ENCODE results near the gene MTA2.
"Not testable (repeated sequence)": the region's sequence is repeated elsewhere in the genome, so short reads cannot be mapped to it uniquely, and the experiment has no call there.

The MTA2 gene

DNA sequence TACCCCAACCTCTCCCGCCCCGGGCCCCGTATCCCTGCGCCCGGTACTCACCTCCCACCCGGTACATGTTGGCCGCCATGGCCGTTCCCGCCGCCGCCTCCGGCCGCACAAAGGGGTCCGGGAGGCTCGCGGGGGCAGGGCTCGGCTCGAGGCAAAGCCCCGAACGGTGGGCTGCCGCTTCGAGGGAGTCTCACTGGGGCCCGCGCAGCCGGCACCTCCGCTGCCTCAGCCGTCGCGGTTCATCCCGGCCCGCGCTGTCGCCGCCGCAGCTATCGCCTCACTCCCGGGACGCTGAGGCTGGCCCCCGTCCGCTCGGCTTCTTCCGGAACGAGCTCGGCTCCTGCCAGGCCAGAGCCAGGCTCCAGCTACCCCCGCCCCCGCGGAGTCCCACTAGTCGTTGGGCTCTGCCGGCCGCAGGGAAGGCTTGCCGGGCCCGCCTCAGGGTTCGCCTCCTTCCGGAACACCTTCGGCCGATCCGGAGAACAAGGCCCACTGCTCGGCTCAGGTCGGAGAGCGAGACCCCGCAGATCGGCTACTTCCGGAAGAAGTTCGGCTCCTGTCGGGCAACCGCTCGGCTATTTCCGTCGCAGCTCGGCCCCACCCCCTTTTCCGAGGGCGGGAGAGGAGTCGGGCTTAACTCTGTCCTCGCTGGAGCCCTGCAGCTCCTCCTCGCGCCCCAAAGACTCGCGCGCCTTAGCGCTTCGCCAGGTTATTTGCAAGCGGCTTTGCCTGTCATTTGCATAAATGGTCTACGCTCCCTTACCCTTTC lies at the start of gene MTA2:
Gene MTA2, minus strand, starts transcription at position 494 of the 769 bp plus-strand sequence. Its CDS starts 415 bp downstream, at position 79.
- DNase-seq (ENCODE audit: low read depth), result peak; percentile 99

DNA sequence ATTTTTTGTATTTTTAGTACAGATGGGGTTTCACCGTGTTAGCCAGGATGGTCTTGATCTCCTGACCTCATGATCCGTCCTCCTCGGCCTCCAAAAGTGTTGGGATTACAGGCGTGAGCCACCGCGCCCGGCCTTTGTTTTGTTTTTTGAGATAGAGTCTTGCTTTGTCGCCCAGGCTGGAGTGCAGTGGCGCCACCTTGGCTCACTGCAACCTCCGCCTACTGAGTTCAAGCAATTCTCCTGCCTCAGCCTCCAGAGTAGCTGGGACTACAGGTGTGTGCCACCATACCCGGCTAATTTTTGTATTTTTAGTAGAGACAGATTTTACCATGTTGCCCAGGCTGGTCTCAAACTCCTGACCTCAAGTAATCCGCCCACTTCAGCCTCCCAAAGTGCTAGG lies 48.6 kb upstream of the MTA2 start:
- DNase-seq (ENCODE audit: low read depth), result not testable (repeated sequence)

DNA sequence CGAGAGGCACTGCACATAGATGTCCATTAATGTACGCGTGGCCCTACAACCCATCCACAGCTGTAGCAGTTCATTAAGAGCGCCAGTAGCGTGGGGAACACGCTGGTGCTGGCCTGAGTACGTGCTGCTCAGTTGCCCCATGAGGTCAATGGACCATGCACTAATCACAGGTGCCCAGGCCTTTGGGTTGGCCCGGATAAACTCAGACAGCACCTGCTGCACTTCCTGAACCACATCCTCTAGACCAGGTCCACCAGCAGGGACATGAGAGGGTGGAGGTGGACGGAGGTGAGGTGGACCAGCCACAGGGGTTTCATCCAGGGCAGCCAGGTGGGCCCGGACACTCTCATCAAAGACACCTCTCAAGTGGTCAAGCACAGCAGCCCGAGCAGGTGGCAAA lies 47.8 kb upstream of the MTA2 start:
- no peak for DNase-seq (ENCODE audit: low read depth)

DNA sequence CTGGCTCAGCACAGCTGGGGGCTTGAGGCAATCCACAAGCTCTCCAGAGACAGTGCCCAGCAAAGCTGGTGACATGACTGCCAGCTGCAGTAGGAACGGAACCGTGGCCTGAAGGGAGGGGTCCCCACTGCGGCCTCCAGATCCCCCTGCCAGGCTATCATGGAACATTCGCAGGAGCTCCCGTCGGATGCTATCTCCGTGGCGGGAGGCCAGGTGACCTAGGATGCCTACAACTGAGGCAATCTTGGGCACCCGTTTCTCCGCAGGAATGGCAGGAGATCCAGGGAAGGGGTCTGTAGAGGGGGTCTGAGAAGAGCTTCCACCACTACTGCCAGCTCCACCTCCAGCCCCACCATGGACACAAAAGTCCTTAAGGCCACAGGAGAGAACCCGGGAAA lies 47.3 kb upstream of the MTA2 start:
- no peak for DNase-seq (ENCODE audit: low read depth)

DNA sequence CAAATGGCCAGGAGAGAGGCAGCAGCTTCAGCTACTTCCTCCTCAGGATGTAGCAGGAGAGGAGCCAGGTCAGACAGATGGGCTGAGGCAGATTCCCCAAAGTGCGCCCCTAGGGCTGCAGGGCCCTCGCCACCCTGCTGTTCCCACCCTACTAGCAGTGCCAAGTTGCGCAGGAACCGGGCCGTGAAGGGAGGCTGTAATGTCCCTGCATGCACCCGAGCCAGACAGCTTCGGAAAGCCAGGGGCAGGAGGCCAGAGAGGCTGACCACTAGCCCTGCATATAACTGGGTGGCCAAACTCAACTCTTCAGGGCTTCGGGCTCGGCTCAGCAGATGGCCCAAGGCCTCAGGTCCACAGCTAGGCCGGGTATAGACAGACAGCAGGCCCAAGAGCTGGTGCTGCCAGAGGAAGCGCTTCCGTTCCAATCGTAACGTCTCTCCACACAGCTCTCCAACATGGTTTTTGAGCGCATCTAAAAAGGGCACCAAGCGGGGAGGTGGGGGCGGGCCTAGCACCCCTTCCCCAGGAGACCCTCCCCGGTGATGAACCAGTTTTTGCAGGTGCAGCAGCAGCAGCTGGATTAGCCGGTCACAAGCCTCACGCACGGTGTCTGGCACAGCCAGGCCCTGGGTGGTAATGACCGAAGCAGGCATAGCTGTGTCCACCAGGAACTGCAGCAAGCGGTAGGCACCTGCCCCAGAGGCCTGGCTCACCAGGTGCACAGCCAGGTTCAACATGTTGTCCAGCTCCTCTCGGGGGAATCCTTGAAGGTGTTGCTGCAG lies 46.7 kb upstream of the MTA2 start:
- DNase-seq (ENCODE audit: low read depth), result no peak

DNA sequence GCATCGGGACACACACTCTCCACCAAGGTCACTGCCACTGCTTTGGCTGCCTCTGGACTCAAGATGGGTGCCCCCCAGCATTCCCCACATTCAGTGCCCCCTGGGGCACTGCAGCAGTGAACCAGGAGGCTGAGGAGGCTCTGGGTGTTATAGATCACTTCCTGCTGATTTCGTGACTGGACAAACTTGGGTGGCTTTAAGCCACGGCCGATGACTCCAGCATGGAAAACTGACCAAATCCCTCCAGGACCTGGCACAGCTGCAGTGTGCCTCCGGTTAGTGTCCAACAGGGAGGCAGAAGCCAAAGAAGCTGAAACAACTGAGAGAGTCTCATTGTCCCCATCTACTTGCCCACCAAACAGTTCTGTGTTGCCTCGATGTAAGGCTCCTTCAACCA lies 45.9 kb upstream of the MTA2 start:
- no peak for DNase-seq (ENCODE audit: low read depth)

DNA sequence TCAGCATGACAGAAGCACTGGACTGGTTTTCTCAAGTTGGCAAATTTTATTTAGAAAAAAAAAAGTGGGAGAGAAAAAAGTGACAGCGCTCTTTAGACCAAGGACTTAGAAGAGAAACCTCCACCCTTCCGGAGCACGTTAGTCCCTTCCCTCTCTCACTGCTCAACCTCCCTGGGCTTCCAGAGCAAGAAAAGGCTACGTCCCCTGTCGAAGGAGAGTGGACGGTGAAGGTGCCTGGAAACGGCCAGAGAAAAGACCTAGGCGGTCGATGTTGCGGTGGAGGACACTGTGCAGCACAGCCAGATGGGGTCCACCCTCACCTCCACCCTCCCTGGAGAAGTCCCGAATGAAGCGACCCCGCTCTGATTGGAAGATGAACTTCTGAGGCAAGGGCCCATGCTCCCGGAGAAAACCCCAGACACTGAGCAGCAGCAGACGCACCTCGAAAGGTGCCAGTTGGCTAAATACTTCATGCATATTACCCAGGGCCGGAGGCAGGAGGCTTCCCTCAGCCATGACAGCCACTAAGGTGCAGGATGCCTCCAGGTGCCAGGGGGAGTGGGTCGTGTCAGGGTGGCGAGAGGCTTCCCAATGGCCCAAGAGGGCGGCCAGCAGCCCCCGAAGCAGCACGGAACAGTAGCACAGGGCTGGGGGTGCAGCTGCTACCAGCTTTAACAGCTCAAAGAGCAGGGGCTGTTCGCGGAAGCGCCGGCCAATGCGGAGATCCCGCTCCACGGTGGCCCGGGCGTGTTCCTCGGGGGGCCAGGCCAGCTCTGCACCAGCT lies 45.4 kb upstream of the MTA2 start:
- no peak for DNase-seq (ENCODE audit: low read depth)

DNA sequence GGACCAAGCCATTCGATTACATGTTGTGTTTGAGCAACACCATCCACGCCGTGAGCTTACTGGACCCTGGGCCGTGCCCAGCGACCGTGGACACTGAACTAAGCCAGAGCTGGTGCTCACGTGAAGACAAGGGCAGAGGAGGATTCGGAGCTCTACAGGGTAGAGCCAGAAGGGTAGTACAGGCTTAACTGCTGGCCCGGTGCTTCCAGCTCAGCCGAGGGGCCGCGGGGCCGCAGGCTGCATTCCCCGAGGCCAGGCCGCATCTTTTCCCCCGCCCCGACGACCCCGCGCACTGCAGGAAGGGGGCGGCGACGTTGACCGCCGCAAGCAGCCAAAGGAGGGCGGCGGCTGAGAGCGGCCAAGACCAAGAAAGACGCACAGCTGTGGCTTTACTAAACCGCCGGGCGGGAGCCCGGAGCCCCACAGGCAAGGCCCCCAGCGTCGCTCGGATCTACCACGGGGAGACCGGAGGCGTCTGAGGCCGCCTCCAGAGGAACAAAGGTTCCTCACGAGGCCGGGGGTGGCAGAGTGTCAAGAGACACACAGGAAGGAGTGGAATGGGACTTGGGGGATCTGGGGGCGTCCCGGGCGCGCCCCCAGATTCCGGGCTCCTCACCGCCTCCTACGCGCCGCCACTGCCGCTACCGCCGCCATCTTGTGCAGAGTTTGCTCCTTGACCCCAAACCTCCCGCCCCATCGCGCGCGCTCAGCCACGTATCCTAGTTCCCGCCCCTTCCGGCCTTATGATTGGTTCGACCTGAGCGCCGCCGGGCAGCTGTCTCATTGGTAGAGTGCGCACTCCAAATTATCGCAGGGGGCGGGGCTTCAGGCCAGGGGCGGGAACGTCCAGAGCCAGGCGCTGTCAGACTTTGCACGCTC lies 44.5 kb upstream of the MTA2 start, which contains the start of gene GANAB:
Gene GANAB, minus strand, starts transcription at position 668 of the 879 bp plus-strand sequence. Its CDS starts 14 bp downstream, at position 654.
- DNase-seq (ENCODE audit: low read depth), result peak; percentile 98

DNA sequence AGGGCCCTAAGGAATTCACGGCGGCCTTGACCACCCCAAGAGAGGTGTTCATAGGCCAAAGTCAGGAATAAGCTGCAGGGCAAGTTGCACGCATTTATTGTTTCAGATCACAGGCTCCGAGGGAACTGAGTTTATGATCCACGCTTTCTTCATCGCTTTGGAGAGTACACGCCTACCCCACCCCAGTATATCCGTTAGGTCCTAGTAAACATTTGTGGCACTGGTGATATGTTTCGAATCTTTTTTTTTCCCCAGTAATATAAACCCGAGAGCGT lies 43.9 kb upstream of the MTA2 start:
- no peak for DNase-seq (ENCODE audit: low read depth)

DNA sequence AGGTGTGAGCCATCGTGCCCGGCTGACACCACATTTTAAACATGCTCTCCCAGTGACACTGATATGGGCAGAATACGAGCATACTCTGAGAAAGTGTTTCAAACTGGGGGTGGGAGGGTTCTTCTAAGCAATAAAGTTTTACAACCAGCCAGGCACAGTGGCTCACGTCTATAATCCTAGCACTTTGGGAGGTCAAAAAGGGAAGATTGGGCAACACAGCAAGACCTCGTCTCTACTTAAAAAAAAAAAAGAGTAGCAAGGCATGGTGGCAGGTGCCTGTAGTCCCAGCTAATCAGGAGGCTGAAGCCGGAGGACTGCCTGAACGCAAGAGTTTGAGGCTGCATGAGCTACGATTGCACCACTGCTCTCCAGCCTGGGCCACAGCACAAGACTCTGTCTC lies 42.6 kb upstream of the MTA2 start:
- no peak for DNase-seq (ENCODE audit: low read depth)

DNA sequence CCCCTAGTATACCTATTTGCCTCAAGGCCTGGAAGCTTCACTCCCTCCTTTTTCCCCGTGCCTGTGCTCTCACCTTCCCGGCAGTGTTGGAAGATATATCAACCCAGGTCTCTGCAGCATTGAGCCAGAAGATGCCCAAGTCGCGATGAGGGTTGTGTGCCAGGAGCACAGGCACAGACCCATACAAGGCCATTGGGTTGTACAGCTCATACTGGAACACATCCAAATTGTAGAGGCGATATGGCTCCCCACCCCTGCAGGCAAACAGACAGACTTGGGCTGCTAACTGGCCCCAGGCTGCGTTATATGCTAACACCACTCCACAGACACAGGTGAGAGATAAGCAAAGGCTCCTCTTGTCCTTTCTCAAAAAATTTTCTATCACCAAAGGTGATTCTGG lies 30.8 kb upstream of the MTA2 start:
- no peak for DNase-seq (ENCODE audit: low read depth)

DNA sequence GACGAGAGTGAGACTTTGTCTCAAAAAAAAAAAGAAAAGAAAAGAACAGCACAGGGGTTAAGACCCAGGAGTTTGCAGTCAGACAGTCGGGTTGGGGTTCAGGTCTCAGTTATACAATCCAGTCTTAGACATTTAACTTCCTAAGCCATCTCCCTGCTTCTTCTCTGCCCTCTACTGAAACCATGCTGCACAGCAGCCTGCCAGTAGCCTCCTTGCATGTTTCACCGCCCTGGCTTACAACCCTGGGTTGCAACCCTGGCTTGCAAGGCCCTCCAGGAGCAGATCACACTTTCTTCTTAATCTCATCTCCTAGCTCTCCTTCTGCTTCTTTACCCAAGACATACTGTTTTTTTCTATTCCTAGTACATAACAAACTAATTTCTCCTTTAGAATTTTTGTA lies 26.0 kb upstream of the MTA2 start:
- no peak for DNase-seq (ENCODE audit: low read depth)

DNA sequence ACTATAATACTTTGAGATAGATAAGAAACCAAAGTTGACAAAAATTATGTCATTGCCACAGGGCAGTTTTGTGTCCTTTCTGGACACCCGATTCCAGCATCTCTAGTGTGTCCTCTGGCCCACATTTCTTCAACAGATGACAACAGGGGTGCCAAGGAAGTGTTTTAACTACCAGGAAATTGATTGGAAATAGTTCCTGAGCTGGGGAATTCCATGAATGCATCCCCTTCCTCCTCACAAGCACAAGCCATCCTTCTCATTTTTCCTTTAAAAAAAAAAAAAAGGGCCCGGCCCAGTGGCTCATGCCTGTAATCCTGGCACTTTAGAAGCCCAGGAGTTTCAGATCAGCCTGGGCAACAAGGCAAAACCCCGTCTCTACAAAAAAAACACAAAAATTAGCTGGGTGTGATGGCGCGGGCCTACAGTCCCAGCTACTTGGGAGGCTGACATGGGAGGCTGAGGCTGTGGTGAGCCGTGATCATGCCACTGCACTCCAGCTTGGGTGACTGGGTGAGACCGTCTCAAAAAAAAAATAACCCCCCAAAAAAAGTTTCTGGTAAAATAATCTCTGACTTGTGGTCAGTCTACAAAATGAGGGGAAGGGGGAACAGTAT lies 20.9 kb upstream of the MTA2 start:
- DNase-seq (ENCODE audit: low read depth), result no peak

DNA sequence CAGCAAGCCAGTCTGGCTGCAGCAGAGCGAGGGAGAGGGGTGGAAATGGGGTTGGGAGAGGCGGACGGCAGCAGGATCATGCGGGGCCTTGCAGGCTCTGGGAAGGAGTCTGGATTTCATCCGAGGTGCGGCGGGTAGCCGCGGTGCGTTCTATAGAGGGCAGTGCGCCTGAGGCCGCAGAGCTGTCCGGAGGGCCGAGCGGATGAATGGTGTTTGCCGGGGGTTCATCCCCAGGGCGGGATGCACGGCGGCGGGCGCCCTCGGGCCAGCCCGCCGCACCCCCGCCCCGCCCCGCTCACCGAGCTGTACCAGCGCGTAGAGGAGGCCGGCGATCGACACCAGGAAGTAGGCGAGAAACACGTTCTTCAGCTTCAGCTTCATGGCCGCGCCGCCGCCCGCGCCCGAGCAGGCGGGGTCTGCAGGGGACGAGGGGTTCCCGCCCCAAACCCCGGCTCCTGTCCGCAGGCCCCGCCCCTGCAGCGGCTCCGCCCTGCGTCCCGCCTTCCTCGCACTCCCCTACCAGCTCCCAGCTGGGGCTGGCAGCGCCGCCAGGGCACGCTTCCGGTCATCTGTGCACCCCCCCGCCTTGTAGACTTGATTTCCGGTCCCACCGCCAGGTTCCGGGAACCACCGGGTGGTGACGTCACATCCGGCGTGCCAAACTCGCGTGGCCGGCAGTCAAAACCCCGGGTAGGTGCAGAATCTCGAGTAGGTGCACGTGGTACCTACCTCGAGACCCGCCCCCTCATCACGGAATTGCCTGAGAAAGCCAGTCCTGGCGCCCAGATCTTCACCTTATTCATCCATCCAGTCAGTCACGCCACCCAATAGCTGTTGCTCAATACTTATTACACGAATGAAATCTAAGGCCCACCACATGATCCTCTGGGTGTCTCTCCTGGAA lies 20.2 kb upstream of the MTA2 start, which contains the start of gene B3GAT3:
Gene B3GAT3, minus strand, starts transcription at position 420 of the 904 bp plus-strand sequence. Its CDS starts 39 bp downstream, at position 381.
- DNase-seq (ENCODE audit: low read depth), result peak; percentile 91

DNA sequence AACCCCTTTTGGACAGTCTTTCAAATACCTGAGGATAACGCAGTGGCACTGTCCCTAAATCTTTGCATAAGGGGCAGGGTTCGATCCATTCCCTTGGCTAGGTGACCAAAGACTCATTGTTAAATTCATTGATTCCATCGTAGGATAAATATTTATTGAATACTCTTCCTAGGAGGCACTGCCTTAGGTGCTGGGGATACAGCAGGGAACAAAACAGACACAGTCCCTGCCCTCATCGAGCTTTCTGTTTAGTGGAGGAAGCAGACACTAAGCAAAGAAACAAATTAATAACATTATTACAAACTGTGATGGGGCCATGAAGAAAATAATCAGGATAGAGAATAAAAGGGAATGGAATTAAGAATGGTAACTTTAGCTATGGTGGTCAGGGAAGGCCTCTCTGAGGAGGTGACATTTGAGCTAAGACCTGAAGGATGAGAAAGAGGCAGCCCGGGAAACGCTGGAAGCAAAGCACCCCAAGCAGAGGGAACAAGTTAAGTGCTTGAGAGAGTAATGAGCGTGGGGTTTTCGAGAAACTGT lies 19.4 kb upstream of the MTA2 start:
- DNase-seq (ENCODE audit: low read depth), result no peak

DNA sequence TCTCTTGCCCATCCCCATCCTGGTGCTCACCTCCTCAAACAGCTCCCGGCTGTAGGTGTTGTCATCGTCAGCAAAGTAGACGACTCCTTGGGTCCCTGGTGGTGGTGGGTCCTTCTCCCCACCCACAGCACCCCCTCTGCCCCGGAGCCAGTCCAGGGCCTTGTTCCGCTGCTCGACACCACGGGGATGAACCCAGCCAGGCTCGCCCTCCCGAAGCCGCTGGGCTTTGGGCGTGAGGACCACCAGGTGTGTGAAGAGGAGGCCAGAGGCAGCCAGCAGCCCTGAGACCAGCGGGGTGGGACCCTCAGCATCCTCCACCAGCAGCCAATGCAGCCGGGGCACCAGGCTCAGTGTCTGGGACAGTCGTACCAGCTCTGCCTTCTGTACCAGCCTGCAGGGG lies 15.3 kb upstream of the MTA2 start:
- not testable (repeated sequence) for DNase-seq (ENCODE audit: low read depth)

DNA sequence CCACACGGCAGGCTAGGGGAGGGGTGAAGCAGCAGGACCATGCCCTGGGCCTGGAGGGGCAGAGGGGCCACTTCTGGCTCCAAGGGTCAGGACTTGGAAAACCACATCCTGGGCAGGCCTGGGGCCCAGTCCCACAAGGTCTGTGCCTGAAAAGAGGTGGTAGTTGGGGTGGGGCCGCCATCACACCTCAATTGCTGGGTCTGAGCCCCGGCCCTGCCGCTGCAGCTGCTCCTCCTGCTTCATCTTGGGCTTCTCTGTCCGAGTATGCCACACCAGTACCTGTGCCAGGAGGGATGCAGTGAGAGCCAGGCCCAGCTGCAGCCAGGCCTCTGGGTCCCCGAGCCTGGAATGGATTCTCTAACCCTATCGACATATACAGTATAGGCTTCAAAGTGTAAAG lies 13.9 kb upstream of the MTA2 start:
- no peak for DNase-seq (ENCODE audit: low read depth)

DNA sequence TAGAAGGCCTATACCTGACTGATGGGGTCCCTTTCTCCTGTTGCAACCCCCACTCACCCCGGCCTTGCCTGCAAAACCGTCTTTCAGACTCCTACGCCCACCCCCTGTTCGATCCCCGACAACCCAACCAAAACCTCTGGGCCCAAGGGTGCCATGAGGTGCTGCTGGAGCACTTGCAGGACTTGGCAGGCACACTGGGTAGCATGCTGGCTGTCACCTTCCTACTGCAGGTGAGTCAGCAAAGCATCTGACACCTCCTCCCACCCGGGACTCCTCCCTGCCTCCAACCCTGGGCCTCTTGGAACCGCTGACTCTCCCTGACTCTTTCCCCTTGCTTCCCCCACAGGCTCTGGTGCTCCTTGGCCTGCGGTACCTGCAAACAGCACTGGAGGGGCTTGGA lies 12.6 kb upstream of the MTA2 start:
- no peak for DNase-seq (ENCODE audit: low read depth)

DNA sequence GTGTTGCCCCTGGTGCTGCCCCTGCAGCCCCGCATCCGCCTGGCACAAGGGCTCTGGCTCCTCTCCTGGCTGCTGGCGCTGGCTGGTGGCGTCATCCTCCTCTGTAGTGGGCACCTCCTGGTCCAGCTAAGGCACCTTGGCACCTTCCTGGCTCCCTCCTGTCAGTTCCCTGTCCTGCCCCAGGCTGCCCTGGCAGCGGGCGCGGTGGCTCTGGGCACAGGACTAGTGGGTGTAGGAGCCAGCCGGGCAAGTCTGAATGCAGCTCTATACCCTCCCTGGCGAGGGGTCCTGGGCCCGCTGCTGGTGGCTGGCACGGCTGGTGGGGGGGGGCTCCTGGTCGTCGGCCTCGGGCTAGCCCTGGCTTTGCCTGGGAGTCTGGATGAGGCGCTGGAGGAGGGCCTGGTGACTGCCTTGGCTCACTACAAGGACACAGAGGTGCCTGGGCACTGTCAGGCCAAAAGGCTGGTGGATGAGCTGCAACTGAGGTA lies 11.7 kb upstream of the MTA2 start:
- no peak for DNase-seq (ENCODE audit: low read depth)

All from stimulated activated CD8-positive, alpha-beta memory T cell treated with anti-CD3 and anti-CD28 coated beads, Interleukin-15, amount 100 ng/mL, for 1 hour (primary cell).